ENCODE data around the gene PLCB1.

The PLCB1 gene

DNA sequence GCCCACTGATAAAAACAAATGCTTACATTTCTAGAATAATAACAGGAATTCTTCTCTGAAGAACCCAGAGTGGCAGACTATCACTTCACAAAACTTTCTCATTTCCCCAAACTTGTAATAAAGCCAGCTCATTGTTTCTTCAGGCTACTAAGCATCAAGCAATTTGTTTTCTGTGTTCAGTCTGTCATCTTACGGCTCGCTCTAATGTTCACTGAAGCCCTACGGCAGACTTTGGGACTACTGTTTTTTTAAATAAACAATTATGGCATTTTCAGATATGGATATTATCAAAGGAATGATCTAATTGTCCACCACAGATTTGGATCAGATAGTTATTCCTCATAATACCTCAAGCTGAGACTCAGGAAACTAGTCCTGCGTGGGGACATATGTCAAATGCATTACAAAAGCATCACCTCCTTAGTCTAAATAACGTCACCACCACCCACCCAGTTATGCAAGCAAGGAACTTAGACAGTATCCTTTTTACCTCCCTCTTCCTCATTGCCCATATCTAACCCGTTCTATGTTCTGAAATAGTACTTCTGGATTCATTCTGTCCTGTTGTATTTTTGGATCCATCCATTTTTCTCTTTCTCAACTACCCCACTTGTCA lies 415.1 kb downstream of the PLCB1 start:
- TF ChIP-seq, protein P1, sequence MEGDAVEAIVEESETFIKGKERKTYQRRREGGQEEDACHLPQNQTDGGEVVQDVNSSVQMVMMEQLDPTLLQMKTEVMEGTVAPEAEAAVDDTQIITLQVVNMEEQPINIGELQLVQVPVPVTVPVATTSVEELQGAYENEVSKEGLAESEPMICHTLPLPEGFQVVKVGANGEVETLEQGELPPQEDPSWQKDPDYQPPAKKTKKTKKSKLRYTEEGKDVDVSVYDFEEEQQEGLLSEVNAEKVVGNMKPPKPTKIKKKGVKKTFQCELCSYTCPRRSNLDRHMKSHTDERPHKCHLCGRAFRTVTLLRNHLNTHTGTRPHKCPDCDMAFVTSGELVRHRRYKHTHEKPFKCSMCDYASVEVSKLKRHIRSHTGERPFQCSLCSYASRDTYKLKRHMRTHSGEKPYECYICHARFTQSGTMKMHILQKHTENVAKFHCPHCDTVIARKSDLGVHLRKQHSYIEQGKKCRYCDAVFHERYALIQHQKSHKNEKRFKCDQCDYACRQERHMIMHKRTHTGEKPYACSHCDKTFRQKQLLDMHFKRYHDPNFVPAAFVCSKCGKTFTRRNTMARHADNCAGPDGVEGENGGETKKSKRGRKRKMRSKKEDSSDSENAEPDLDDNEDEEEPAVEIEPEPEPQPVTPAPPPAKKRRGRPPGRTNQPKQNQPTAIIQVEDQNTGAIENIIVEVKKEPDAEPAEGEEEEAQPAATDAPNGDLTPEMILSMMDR (IDR thresholded peaks at IDR 0.05), result no peak
- DNase-seq (ENCODE audit: low spot score), result no peak
- Histone ChIP-seq H3K4me3 (no peak overlapping the region), H3K27ac (no peak overlapping the region)

DNA sequence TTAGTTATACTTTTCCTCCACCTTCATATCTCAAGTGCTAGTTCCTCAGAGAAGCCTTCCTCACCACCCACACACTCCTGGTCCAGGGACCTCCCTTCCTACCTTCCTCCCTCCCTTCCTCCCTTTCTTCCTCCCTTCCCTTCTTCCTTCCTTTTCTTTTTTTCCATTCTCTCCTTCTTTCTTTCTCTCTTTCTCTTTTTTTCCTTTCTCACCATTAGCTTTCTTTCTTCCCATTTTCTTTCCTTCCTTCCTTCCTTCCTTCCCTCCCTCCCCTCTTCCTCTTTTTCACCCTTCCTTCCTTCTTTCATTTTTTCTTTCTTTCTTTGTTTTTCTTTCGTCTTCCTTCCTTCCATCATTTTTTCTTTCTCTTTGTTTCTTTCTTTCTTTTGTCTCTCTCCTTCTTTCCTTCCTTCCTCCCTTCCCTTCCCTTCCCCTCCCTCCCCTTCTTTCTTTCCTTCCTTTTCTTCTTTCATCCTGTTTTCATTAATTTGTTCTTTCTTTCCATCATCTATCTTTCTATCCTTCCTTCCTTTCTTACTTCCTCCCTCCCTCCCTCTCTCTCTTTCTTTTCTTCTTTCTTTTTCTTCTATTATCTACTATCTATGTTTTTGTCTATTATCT lies 416.0 kb downstream of the PLCB1 start:
- Histone ChIP-seq H3K27ac (no peak overlapping the region), H3K4me3 (no peak overlapping the region)
- no peak for DNase-seq (ENCODE audit: low spot score)
- TF ChIP-seq, protein P1 (IDR thresholded peaks at IDR 0.05), result no peak

DNA sequence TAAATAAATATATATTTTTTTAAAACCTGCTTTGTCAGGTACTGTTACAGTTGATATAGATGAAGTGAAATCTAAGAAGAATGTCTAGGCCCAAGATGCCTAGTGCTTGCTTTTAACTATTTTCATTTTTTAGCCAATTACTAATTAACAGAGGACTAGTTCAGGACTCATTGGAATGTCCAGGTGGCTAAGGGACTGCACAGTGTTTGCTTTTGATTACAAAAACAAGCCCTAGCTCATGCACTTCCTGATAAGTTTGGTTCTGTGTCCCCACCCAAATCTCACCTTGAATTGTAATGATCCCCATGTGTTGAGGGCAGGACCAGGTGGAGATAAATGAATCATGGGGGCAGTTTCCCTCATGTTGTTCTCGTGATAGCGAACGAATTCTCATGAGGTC lies 417.1 kb downstream of the PLCB1 start:
- Histone ChIP-seq H3K27ac (no peak overlapping the region), H3K4me3 (no peak overlapping the region)
- DNase-seq (ENCODE audit: low spot score), result no peak
- TF ChIP-seq, protein P1 (IDR thresholded peaks at IDR 0.05), result no peak

DNA sequence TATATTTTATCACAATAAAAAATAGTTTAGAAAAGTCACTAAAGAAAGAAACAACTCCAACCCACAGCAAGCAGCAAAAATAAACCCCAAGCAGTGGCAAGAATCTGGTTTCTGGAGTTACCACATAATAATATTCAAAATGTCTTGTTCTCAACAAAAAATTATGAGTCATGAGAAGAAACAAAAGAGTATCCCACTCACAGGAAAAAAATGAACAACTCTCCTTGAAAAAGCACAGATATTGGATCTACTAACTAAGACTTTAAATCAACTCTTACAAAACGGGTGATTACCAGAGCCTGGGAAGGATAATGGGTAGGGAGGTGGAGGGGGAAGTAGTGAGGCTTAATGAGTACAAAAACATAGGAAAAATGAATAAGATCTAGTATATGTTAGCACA lies 425.6 kb downstream of the PLCB1 start:
- TF ChIP-seq, protein P1 (IDR thresholded peaks at IDR 0.05), result no peak

DNA sequence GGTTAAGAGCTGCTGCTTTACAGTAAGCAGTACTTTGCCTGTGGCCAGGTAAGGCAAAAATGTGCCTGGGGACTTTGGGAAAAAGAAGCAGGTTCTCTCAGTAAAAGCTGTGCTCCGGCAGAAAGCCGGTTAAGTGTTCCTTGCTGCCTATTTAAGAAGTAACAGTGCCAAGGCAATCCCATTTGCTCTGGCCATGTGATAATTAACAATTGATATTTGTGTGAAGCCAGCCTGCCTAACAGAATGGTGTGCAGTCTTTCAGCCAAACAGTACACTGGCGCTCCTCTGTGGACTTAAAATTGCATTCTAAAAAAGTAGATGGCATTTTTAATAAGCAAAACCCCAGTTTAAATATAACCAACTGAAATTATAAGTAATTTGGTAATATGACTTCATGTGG lies 430.3 kb downstream of the PLCB1 start:
- TF ChIP-seq, protein P1 (IDR thresholded peaks at IDR 0.05), result no peak
- Histone ChIP-seq H3K27ac (no peak overlapping the region), H3K4me3 (no peak overlapping the region)
- no peak for DNase-seq (ENCODE audit: low spot score)

More for the DNA sequence above, 425.6 kb downstream of the PLCB1 start:
- no peak overlapping the region for H3K27ac ChIP-seq
- DNase-seq (ENCODE audit: low spot score), result no peak
- H3K4me3 ChIP-seq, result no peak overlapping the region

DNA sequence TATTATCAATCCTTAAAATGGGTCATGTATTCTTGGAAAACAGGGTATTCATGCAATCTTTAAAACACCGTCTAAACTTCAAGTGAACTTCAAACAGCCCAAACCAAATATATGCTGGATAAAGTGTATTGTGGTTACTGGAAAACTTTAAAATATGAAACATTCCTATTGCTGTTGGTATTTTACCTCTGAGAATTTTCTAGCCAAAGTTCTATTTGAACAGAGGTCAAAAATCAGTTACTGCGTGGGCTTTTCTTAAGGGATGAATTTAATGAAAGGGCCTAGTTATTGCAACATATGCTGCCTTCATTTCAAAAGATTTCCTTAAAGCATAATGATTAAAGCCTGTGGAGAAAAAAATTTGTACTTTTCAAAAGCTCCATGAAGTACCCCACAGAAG lies 436.0 kb downstream of the PLCB1 start:
- Histone ChIP-seq H3K4me3 (no peak overlapping the region), H3K27ac (no peak overlapping the region)
- DNase-seq (ENCODE audit: low spot score), result no peak
- TF ChIP-seq, protein P1 (IDR thresholded peaks at IDR 0.05), result no peak

DNA sequence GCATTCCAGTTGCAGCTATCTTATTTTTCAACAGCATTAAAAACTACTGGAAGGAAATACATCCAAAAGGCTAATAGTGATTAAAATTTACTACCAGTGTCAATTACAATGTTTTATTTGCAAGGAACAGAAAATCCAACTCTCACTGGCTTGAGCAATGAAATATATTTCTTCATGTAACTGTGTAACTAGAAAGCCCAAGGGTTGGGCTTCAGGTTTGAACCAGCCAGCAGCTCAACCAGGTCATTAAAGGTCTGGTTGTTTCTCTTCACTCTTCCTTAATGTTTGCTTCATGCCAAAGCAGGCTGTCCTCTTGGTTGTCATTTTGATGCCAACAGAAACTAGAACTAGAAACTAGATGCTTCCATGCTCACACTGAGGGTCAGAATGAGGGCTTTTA lies 437.7 kb downstream of the PLCB1 start:
- TF ChIP-seq, protein P1 (IDR thresholded peaks at IDR 0.05), result no peak
- Histone ChIP-seq H3K4me3 (no peak overlapping the region), H3K27ac (no peak overlapping the region)
- DNase-seq (ENCODE audit: low spot score), result no peak
